Measurements from ENCODE around the gene CCDC86. TPM values are rescaled to one million over a fixed set of nuclear protein-coding genes. Genes with fewer than 3 reads are reported as not detected.
A peak's percentile ranks its signal among the peaks of the same experiment; 100 is the strongest.

The CCDC86 gene, protein sequence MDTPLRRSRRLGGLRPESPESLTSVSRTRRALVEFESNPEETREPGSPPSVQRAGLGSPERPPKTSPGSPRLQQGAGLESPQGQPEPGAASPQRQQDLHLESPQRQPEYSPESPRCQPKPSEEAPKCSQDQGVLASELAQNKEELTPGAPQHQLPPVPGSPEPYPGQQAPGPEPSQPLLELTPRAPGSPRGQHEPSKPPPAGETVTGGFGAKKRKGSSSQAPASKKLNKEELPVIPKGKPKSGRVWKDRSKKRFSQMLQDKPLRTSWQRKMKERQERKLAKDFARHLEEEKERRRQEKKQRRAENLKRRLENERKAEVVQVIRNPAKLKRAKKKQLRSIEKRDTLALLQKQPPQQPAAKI
- total RNA-seq (10 to 100 TPM in 1 of 4 donors, 1 to 10 TPM in 3; 6.5 to 12.5 (median 7.4) TPM), polyA plus RNA-seq (7.8 TPM)
- long read RNA-seq, donor 1, transcript CCDC86-201 (4 exons, 1,893 nt): major isoform, 23 of 26 reads
- long read RNA-seq, donor 1, partial matches to known transcripts: 0 of 26 reads
- long read RNA-seq, donor 1, other reads (novel, unspliced or antisense): 3 of 26 reads
- long read RNA-seq, donor 2, transcript CCDC86-201 (4 exons, 1,893 nt): major isoform, 10 of 11 reads
- long read RNA-seq, donor 2, partial matches to known transcripts: 0 of 11 reads
- long read RNA-seq, donor 2, other reads (novel, unspliced or antisense): 1 of 11 reads
- long read RNA-seq, donor 3, transcript CCDC86-201 (4 exons, 1,893 nt): major isoform, 65 of 67 reads
- long read RNA-seq, donor 3, partial matches to known transcripts: 1 of 67 reads
- long read RNA-seq, donor 3, other reads (novel, unspliced or antisense): 1 of 67 reads
- long read RNA-seq, donor 4, transcript CCDC86-201 (4 exons, 1,893 nt): major isoform, 7 of 8 reads
- long read RNA-seq, donor 4, partial matches to known transcripts: 0 of 8 reads
- long read RNA-seq, donor 4, other reads (novel, unspliced or antisense): 1 of 8 reads

DNA sequence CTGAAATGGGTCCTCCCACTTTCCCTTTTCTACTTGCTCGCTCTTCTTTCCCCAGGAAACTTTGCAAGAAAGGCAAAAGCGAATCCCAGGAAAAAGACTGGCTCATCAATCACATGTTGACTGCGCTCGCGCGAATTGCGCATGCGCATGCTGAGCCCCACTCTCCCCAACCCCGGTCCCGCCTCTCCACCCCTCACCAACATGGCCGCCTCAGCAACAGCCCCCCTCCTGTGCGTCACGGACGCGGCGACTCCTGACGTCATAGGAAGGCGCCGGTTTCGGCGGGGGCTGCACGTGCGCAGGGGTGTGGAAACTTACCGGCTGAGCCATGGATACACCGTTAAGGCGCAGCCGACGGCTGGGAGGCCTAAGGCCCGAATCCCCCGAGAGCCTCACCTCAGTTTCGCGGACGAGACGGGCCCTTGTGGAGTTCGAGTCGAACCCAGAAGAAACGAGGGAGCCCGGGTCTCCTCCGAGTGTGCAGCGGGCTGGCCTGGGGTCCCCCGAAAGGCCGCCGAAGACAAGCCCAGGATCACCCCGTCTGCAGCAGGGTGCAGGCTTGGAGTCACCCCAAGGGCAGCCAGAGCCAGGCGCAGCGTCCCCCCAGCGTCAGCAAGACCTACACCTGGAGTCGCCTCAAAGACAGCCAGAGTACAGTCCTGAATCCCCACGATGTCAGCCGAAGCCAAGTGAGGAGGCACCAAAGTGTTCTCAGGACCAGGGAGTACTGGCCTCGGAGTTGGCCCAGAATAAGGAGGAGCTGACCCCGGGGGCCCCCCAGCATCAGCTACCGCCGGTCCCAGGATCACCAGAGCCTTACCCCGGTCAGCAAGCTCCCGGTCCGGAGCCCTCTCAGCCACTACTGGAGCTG lies at the start of gene CCDC86:
TSS of gene CCDC86 (plus strand) at position 317 of the 871 bp plus-strand sequence. CDS start at position 329, 12 bp downstream.
- under 1% methylated on average over 57 of the region's 57 CpGs for WGBS

DNA sequence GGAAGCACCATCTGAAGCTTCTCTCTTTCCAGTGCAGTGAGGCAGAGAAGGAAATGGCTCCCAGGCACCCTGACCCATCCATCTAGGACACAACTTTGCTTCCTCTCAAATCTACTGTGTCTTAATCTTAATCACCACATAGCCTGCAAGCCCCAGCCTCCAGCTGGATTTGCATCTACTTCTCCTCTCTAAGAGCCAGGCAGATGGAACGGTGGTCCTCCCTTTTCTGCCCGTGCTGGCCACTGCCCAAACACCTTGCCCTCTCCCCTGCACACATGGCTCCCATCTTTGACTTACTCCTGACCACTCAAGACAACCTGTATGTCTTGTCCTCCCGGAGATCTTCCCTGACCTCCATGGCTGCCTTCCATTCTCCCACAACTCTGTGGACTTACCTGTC lies 49.4 kb upstream of the CCDC86 start:
- intact Hi-C loops (cut with DNase I): no loop called here
- Histone ChIP-seq H3K4me3 (ENCODE audit: low read length) (no peak overlapping the region), H3K27me3 (ENCODE audit: control insufficient read depth, insufficient read depth) (no peaks in the 10 kb centered on the region), H3K9me3 (ENCODE audit: control insufficient read depth, low read length) (no peaks in the 10 kb centered on the region), H3K27ac (ENCODE audit: low read length) (no peak overlapping the region), H3K4me1 (ENCODE audit: control insufficient read depth, insufficient read depth, low read length) (no peaks in the 10 kb centered on the region)
- no peak for ATAC-seq
- WGBS: 87% methylated on average over 3 of the region's 3 CpGs
- DNase-seq: no peak

More for the DNA sequence above, at the start of gene CCDC86:
- intact Hi-C loops (cut with DNase I): no loop called here
- peaks cover 14% of the 10 kb centered on the region for H3K4me1 ChIP-seq (ENCODE audit: control insufficient read depth, insufficient read depth, low read length)
- no peaks in the 10 kb centered on the region for H3K27me3 ChIP-seq (ENCODE audit: control insufficient read depth, insufficient read depth)
- H3K9me3 ChIP-seq (ENCODE audit: control insufficient read depth, low read length): no peaks in the 10 kb centered on the region
- peak; percentile 96 to 97 for ATAC-seq
- H3K4me3 ChIP-seq (ENCODE audit: low read length): peak within 1 kb of the TSS; percentile 64
- peak within 1 kb of the TSS; percentile 37 for H3K27ac ChIP-seq (ENCODE audit: low read length)
- DNase-seq: peak; percentile 98 to 99 (median 99)

DNA sequence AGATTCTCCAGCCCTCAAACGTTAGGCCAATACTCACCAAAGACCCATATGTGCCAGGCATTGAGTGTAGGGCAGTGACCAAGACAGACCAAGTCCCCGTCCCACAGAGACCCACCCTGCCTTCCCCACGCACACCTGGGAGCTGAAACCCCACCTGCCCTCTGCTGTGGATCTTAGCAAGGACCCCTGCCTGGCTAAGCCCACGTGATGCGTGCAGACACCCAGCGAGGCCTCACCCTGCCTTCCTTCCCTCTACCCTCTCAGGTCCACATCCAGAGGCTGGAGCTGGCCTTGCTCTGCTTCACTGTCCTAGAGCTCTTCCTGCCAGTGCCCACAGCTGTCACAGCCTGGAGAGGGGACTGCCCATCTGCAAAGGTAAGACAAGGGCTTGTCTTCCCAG lies 46.6 kb upstream of the CCDC86 start:
- H3K4me3 ChIP-seq (ENCODE audit: low read length): no peak overlapping the region
- no peaks in the 10 kb centered on the region for H3K9me3 ChIP-seq (ENCODE audit: control insufficient read depth, low read length)
- DNase-seq (no peak), ATAC-seq (no peak)
- 83% methylated on average over 6 of the region's 6 CpGs for WGBS
- intact Hi-C loops (cut with DNase I): no loop called here
- no peaks in the 10 kb centered on the region for H3K4me1 ChIP-seq (ENCODE audit: control insufficient read depth, insufficient read depth, low read length)
- no peak overlapping the region for H3K27ac ChIP-seq (ENCODE audit: low read length)
- no peaks in the 10 kb centered on the region for H3K27me3 ChIP-seq (ENCODE audit: control insufficient read depth, insufficient read depth)

DNA sequence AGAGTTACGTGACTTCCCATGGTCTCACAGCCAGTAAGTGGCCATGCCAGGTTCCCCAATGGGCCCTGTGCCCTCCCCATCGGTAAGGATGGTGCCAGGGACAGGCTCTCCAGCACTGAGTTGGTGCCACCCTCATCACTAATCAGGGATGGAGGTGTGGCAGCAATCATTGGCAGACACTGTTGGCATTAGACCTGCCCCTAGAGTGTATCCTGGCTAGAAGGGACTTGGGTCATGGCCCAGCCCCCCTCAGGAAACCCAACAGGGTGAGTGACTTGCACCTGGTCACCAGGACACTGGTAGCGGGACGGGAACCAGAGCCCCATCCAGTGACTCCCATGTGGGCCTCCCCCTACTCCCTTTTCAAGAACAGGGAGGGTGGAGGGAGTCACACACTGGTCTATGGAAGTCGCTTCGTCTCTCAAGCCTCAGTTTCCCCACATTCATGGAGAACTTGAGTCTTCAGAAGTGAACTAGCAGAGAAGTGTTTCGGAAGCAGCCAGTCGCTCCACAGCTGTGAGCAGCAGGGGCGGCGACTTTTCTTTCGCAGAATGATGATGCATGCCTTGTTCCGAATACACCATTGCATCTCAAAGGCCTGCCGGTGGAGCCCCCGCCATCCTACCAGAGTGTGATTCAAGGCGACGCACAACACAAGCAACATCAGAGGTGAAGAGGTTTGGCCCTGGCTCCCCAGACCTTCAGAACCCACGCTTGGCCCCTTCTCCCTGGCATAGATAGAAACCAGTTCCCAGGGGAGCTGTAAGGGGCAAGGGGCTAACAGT lies 43.9 kb upstream of the CCDC86 start:
- 84% methylated on average over 17 of the region's 17 CpGs for WGBS
- Histone ChIP-seq H3K27me3 (ENCODE audit: control insufficient read depth, insufficient read depth) (no peaks in the 10 kb centered on the region), H3K4me1 (ENCODE audit: control insufficient read depth, insufficient read depth, low read length) (no peaks in the 10 kb centered on the region), H3K9me3 (ENCODE audit: control insufficient read depth, low read length) (no peaks in the 10 kb centered on the region), H3K4me3 (ENCODE audit: low read length) (no peak overlapping the region), H3K27ac (ENCODE audit: low read length) (no peak overlapping the region)
- DNase-seq (no peak), ATAC-seq (no peak)
- intact Hi-C loops (cut with DNase I): no loop called here

DNA sequence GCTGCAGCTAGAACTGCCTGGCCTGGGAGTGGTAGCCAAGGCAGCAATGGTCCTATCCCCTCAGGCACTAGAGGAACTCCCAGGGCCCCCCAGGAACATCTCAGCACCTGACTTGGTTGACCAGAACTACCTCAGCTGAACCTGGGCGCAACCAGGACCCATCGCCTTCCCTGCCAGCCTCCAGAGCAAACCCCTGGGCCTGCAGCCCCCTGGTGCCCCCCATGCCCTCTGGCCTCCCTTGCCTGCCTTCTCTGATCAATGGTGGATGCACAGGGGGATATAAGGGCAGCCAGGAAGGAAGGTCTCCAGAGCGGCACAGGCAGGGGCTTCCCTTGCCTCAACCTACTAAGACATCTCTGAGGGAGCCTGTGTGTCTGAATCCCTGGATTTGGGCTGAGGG lies 43.3 kb upstream of the CCDC86 start:
- DNase-seq (no peak), ATAC-seq (peak; percentile 19 to 30)
- 91% methylated on average over 3 of the region's 3 CpGs for WGBS
- Histone ChIP-seq H3K4me3 (ENCODE audit: low read length) (no peak overlapping the region), H3K4me1 (ENCODE audit: control insufficient read depth, insufficient read depth, low read length) (no peaks in the 10 kb centered on the region), H3K27ac (ENCODE audit: low read length) (no peak overlapping the region), H3K9me3 (ENCODE audit: control insufficient read depth, low read length) (no peaks in the 10 kb centered on the region), H3K27me3 (ENCODE audit: control insufficient read depth, insufficient read depth) (no peaks in the 10 kb centered on the region)
- intact Hi-C loops (cut with DNase I): no loop called here

DNA sequence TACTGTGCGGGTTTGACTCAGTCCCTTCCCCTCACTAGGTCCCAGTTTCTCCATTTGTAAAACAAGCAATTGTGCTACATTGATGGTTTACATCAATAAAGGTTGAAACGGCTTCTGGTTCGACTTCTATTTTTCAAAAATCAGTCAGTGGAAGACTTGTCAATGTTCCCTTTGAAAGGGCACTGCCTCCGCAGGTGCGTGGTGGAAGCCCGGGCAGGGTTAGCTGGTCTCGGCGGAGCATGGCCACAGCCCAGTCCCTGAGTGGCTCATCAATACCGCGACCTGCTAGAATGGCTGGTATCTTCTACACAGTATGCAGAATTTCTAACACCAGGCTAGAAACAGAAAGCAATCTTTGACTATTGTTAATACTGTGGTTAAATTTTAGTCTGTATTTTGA lies 40.7 kb upstream of the CCDC86 start:
- 92% methylated on average over 10 of the region's 10 CpGs for WGBS
- H3K4me3 ChIP-seq (ENCODE audit: low read length): no peak overlapping the region
- no peaks in the 10 kb centered on the region for H3K9me3 ChIP-seq (ENCODE audit: control insufficient read depth, low read length)
- no peak for DNase-seq
- intact Hi-C loops (cut with DNase I): no loop called here
- H3K4me1 ChIP-seq (ENCODE audit: control insufficient read depth, insufficient read depth, low read length): no peaks in the 10 kb centered on the region
- ATAC-seq: no peak
- H3K27ac ChIP-seq (ENCODE audit: low read length): no peak overlapping the region
- no peaks in the 10 kb centered on the region for H3K27me3 ChIP-seq (ENCODE audit: control insufficient read depth, insufficient read depth)

DNA sequence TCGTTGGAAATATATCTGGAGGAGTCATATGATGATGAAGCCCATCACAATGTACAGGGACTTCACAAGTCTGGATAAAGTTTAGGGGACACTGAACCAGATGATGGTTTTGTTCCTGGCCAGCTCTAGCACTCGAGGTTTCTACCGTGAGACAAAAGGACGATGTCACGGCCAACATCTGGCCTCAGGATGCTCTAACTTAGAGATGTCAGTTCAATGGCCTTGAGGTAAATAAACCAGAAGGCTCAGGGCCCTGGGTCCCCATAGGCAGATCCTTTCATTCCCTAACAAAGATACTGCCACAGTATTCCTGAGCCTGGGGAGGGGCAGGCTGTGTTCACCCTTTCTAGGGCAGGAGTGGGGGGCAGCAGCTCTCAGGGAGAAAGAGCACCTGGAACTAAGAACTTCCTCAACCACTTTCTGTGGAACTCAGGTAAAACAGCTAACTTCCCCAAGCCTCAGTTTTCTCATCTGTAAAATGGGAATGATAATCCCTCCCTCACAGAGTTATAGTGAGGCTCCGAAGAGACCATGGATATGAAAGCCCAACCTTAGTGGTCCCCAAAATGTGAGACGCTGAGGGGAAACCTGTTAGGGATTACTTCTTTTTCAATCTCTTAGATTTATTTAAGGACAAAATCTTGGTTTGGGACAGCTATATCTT lies 38.5 kb upstream of the CCDC86 start:
- H3K27me3 ChIP-seq (ENCODE audit: control insufficient read depth, insufficient read depth): no peaks in the 10 kb centered on the region
- DNase-seq (no peak), ATAC-seq (no peak)
- intact Hi-C loops (cut with DNase I): no loop called here
- H3K4me3 ChIP-seq (ENCODE audit: low read length): no peak overlapping the region
- no peaks in the 10 kb centered on the region for H3K4me1 ChIP-seq (ENCODE audit: control insufficient read depth, insufficient read depth, low read length)
- no peaks in the 10 kb centered on the region for H3K9me3 ChIP-seq (ENCODE audit: control insufficient read depth, low read length)
- H3K27ac ChIP-seq (ENCODE audit: low read length): no peak overlapping the region
- 74% methylated on average over 7 of the region's 7 CpGs for WGBS

DNA sequence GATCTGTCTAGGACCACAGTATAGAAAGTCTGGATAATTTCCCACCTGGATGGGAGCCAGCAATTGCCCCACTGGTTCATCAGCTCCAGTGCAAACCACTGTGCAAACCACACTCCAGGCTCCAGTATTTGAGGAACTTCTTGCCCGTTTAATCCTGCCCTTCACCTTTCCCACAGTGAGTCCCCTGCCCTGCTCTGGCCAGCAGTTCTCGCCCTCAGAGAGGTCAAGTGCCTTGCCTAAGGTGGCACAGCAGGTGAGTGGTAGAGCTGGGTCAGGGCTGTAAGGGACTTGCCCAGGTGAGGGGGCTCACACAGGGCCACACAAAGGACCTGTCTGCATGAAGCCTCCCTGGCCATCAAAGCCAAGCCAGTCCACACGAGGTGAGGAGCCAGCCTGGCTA lies 32.7 kb upstream of the CCDC86 start:
- ATAC-seq (no peak), DNase-seq (no peak)
- WGBS: 69% methylated on average over 3 of the region's 3 CpGs
- H3K27me3 ChIP-seq (ENCODE audit: control insufficient read depth, insufficient read depth): no peaks in the 10 kb centered on the region
- H3K4me1 ChIP-seq (ENCODE audit: control insufficient read depth, insufficient read depth, low read length): no peaks in the 10 kb centered on the region
- H3K27ac ChIP-seq (ENCODE audit: low read length): no peak overlapping the region
- H3K9me3 ChIP-seq (ENCODE audit: control insufficient read depth, low read length): no peaks in the 10 kb centered on the region
- H3K4me3 ChIP-seq (ENCODE audit: low read length): no peak overlapping the region
- intact Hi-C loops (cut with DNase I): no loop called here

DNA sequence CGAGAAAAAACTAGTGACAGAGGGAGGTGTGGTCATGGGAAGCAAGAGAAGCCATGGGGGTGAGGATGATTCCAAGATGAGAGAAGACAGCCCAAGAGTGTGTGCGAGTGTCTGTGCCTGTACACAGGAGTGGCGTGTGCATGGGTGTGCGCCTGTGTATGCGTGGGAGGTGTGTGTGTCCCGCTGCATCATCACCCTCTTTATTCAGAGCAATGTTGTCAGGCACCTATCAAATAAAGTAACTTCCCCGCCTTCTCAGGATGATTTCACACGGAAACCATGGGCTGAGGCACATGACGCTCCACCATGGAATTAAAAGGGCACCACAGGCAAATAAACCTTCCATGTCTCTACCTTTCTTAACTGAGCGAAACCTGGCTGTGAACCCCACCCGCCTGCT lies 32.2 kb upstream of the CCDC86 start:
- DNase-seq: no peak
- Histone ChIP-seq H3K27me3 (ENCODE audit: control insufficient read depth, insufficient read depth) (no peaks in the 10 kb centered on the region), H3K27ac (ENCODE audit: low read length) (no peak overlapping the region), H3K9me3 (ENCODE audit: control insufficient read depth, low read length) (no peaks in the 10 kb centered on the region), H3K4me3 (ENCODE audit: low read length) (no peak overlapping the region), H3K4me1 (ENCODE audit: control insufficient read depth, insufficient read depth, low read length) (no peaks in the 10 kb centered on the region)
- intact Hi-C loops (cut with DNase I): no loop called here
- WGBS: 89% methylated on average over 11 of the region's 11 CpGs
- peak in 1 of 2 donors; percentile 32 for ATAC-seq

DNA sequence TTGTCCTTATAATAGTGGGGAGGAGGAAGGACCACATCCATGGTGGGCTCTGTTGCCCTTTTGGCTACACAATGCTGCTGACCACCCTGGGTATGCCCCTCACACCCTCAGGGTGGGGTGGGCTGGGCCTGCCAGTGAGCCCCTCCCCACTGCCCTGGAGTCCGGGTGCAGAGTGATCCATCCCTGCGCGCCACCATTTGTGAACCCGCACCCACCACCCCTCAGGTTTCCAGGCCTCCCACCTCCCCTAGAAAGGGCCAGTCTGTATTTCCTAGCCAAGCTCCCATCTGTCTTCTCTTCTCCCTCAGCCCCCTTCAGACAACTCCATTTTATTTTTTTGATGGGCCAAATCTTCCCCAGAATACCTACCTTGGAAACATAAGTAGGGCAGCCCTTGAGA lies 31.8 kb upstream of the CCDC86 start:
- WGBS: 93% methylated on average over 4 of the region's 4 CpGs

More for the DNA sequence above, 31.8 kb upstream of the CCDC86 start:
- no peak for ATAC-seq
- Histone ChIP-seq H3K27ac (ENCODE audit: low read length) (no peak overlapping the region), H3K27me3 (ENCODE audit: control insufficient read depth, insufficient read depth) (no peaks in the 10 kb centered on the region), H3K9me3 (ENCODE audit: control insufficient read depth, low read length) (no peaks in the 10 kb centered on the region), H3K4me3 (ENCODE audit: low read length) (no peak overlapping the region), H3K4me1 (ENCODE audit: control insufficient read depth, insufficient read depth, low read length) (no peaks in the 10 kb centered on the region)
- no peak for DNase-seq
- intact Hi-C loops (cut with DNase I): no loop called here

Data from right cardiac atrium (tissue), 5 donors.